SK-N-SH (cell line): ENCODE results near the gene UST. TPM values are rescaled to one million over a fixed set of nuclear protein-coding genes. Genes with fewer than 3 reads are reported as not detected.

ENCODE experiments used
- CTCF ChIA-PET: fragments of 300-600, 350-600 bp; formaldehyde crosslinking; extraction: SDS; loops from one replicate; lab custom pipeline; 2021; lab: Yijun Ruan, JAX
- POLR2A ChIA-PET: fragments of 350-600 bp; sonication (Branson Sonifier 250); formaldehyde crosslinking; extraction: SDS; loops from one replicate; lab custom pipeline; 2020; ENCODE audit warnings: antibody characterized with exemption, inconsistent platforms; lab: Yijun Ruan, JAX
- DNase-seq: peaks from one replicate; pipeline ENCODE4 v3.0.0; 2012
- H2AFZ ChIP-seq: fragments of 200-600 bp; sonication (generic); 2 replicates; pipeline ENCODE4 v1.8.1; 2016; ENCODE audit warnings: antibody characterized with exemption, mild to moderate bottlenecking, low read depth
- H3F3A ChIP-seq: fragments of 200-600 bp; sonication (generic); replicated peaks from 2 replicates; pipeline ENCODE3; 2016; ENCODE audit warnings: antibody characterized with exemption, mild to moderate bottlenecking; ENCODE audit not compliant: insufficient read depth
- H3K27ac ChIP-seq, 2 experiments: fragments of 200-500 bp in 1 of 2; fragments of 200-600 bp in 1 of 2; sonication (Bioruptor generic) in 1 of 2; sonication (generic), shearing (Covaris generic) in 1 of 2; 2 replicates each; pipeline versions ENCODE4 v1.5.1 to v1.6.1; 2014 to 2016; ENCODE audit warnings: low read depth in 2 of 2, inconsistent platforms in 1 of 2, low read length in 1 of 2, mild to moderate bottlenecking in 1 of 2, mixed read lengths in 1 of 2
- H3K27me3 ChIP-seq: fragments of 200-600 bp; sonication (generic), shearing (Covaris generic); 2 replicates; pipeline ENCODE4 v1.6.1; 2016; ENCODE audit warnings: mixed run types; ENCODE audit not compliant: insufficient read depth
- H3K36me3 ChIP-seq, 2 experiments: fragments of 200-500 bp in 1 of 2; fragments of 200-600 bp in 1 of 2; sonication (Bioruptor generic) in 1 of 2; sonication (generic) in 1 of 2; replicated peaks in 1 of 2; 2 replicates each; pipeline versions ENCODE3 to v1.5.1; 2014 to 2016; ENCODE audit warnings: low read length in 1 of 2, mild to moderate bottlenecking in 1 of 2; ENCODE audit not compliant: insufficient read depth in 2 of 2, control insufficient read depth in 1 of 2
- H3K4me1 ChIP-seq, 2 experiments: fragments of 200-500 bp in 1 of 2; fragments of 200-600 bp in 1 of 2; sonication (Bioruptor generic) in 1 of 2; sonication (generic), shearing (Covaris generic) in 1 of 2; 2 replicates each; pipeline versions ENCODE4 v1.5.1 to v1.6.1; 2014 to 2016; ENCODE audit warnings: low read depth in 1 of 2, low read length in 1 of 2, mixed run types in 1 of 2; ENCODE audit not compliant: insufficient read depth in 2 of 2, control insufficient read depth in 1 of 2
- H3K4me2 ChIP-seq: fragments of 200-600 bp; sonication (generic), shearing (Covaris generic); 2 replicates; pipeline ENCODE4 v1.6.1; 2017; ENCODE audit warnings: mixed run types
- H3K4me3 ChIP-seq, 2 experiments: fragments of 200-500 bp in 1 of 2; fragments of 200-600 bp in 1 of 2; sonication (Bioruptor generic) in 1 of 2; sonication (generic), shearing (Covaris generic) in 1 of 2; 2 replicates each; pipeline versions ENCODE4 v1.5.1 to v1.8.1; 2014 to 2016; ENCODE audit warnings: low read depth in 2 of 2, inconsistent platforms in 1 of 2, low read length in 1 of 2, mild to moderate bottlenecking in 1 of 2, mixed read lengths in 1 of 2, moderate library complexity in 1 of 2
- H3K79me2 ChIP-seq: fragments of 200-600 bp; sonication (generic); 2 replicates; pipeline ENCODE4 v1.8.1; 2017; ENCODE audit warnings: mild to moderate bottlenecking; ENCODE audit not compliant: insufficient read depth
- H3K9ac ChIP-seq: fragments of 200-600 bp; sonication (generic); 2 replicates; pipeline ENCODE4 v1.6.1; 2017; ENCODE audit warnings: mixed run types
- H3K9me2 ChIP-seq: fragments of 200-600 bp; sonication (generic); 2 replicates; pipeline ENCODE4 v1.6.1; 2017; ENCODE audit warnings: mixed run types
- H3K9me3 ChIP-seq: fragments of 200-600 bp; sonication (generic); 2 replicates; pipeline ENCODE4 v1.6.1; 2017; ENCODE audit warnings: mixed run types, mild to moderate bottlenecking, moderate library complexity
- H4K20me1 ChIP-seq: fragments of 200-600 bp; sonication (generic); 2 replicates; pipeline ENCODE4 v1.6.1; 2017; ENCODE audit warnings: mild to moderate bottlenecking, mixed run types; ENCODE audit not compliant: insufficient read depth
- CHD2 ChIP-seq: fragments of 150-350 bp; IDR thresholded peaks from 2 replicates; pipeline ENCODE4 v1.6.1; 2018; ENCODE audit warnings: low read length; ENCODE audit not compliant: partially characterized antibody
- CTCF ChIP-seq: fragments of 200-600 bp; sonication (generic); IDR thresholded peaks from 2 replicates; pipeline ENCODE4 v1.6.1; 2017; ENCODE audit warnings: antibody characterized with exemption, mild to moderate bottlenecking, moderate library complexity
- EP300 ChIP-seq, 2 experiments: IDR thresholded peaks; 2 replicates each; pipeline versions ENCODE4 v1.4.0 to v1.6.1; 2012; ENCODE audit warnings: borderline replicate concordance in 1 of 2, low read depth in 1 of 2, low read length in 1 of 2
- GABPA ChIP-seq: IDR thresholded peaks from 2 replicates; pipeline ENCODE4 v1.4.0; 2012; ENCODE audit warnings: low read depth, mild to moderate bottlenecking
- GATA2 ChIP-seq: sonication (generic); formaldehyde crosslinking; IDR thresholded peaks from 2 replicates; pipeline ENCODE4 v1.5.0; 2020; ENCODE audit warnings: mild to moderate bottlenecking, missing genetic modification reagents
- NFIC ChIP-seq: IDR thresholded peaks from 2 replicates; pipeline ENCODE4 v1.4.0; 2012; ENCODE audit warnings: borderline replicate concordance
- NRF1 ChIP-seq: IDR thresholded peaks from 2 replicates; pipeline ENCODE4 v1.6.1; 2012; ENCODE audit warnings: low read depth, mild to moderate bottlenecking, low read length
- PBX3 ChIP-seq: IDR thresholded peaks from 2 replicates; pipeline ENCODE4; 2012
- POLR2AphosphoS5 ChIP-seq: IDR thresholded peaks from 2 replicates; pipeline ENCODE4 v1.6.1; 2012; ENCODE audit warnings: low read depth, low read length
- RAD21 ChIP-seq: IDR thresholded peaks from 2 replicates; pipeline ENCODE4 v1.6.1; 2012; ENCODE audit warnings: mild to moderate bottlenecking, low read length
- SIN3A ChIP-seq: IDR thresholded peaks from 2 replicates; pipeline ENCODE4 v1.6.1; 2012; ENCODE audit warnings: low read depth, mild to moderate bottlenecking, low read length, moderate library complexity, borderline replicate concordance
- USF2 ChIP-seq: fragments of 150-350 bp; IDR thresholded peaks from 2 replicates; pipeline ENCODE4 v1.6.1; 2017; ENCODE audit warnings: antibody characterized with exemption, low read length, low read depth, borderline replicate concordance
- WGBS: methylation state at CpG from one replicate; pipeline ENCODE4 v1.1.6; 2017; ENCODE audit warnings: low lambda C conversion rate; 5-methylcytosine and 5-hydroxymethylcytosine counted together
- polyA plus RNA-seq, 3 experiments: library from polyadenylated mRNA; depleted of rRNA; stranded (reverse); fragments of >200 nt; gene quantifications; 2 replicates each; pipeline ENCODE4 v1.2.3, GENCODE V29; 2012

Gene UST
- polyA plus RNA-seq, 1 of the 3 experiments (the other 2 are of a cell fraction): 1.7 TPM

GRCh38 chr6:148768646-148769270, 21.9 kb downstream of the UST start:
- no peaks in the 10 kb centered on the region for H3K9me3 ChIP-seq
- TF ChIP-seq RAD21: no peak
- TF ChIP-seq CTCF: no peak
- TF ChIP-seq SIN3A: no peak
- no peak for TF ChIP-seq CHD2
- no peak for TF ChIP-seq GATA2 (CRISPR knock-in tag)
- TF ChIP-seq NFIC: no peak
- TF ChIP-seq GABPA: no peak
- TF ChIP-seq USF2: no peak
- no peak for TF ChIP-seq EP300 (IDR thresholded peaks at IDR 0.05; ENCODE audit: borderline replicate concordance in 1 of 2, low read depth in 1 of 2, low read length in 1 of 2)
- TF ChIP-seq NRF1: no peak
- TF ChIP-seq POLR2AphosphoS5: no peak
- WGBS: 11% methylated on average over 3 of the region's 3 CpGs
- H3K4me3 ChIP-seq: no peak overlapping the region
- H3K4me2 ChIP-seq: no peak overlapping the region
- H3K9ac ChIP-seq: no peak overlapping the region
- peaks cover 46% of the 10 kb centered on the region for H3K27me3 ChIP-seq
- ChIA-PET CTCF (no interaction called here), POLR2A (no interaction called here)
- no peak overlapping the region for H3K27ac ChIP-seq
- H2AFZ ChIP-seq: no peak overlapping the region
- H3K4me1 ChIP-seq: no peaks in the 10 kb centered on the region
- no peaks in the 10 kb centered on the region for H3K79me2 ChIP-seq
- no peaks in the 10 kb centered on the region for H3K36me3 ChIP-seq
- no peak for DNase-seq
- H3K9me2 ChIP-seq: no peaks in the 10 kb centered on the region
- no peaks in the 10 kb centered on the region for H4K20me1 ChIP-seq
- no peaks in the 10 kb centered on the region for H3F3A ChIP-seq

GRCh38 chr6:148769304-148769968, 22.6 kb downstream of the UST start:
- no peak overlapping the region for H3K4me3 ChIP-seq
- ChIA-PET CTCF (no interaction called here), POLR2A (no interaction called here)
- H2AFZ ChIP-seq: no peak overlapping the region
- H4K20me1 ChIP-seq: no peaks in the 10 kb centered on the region
- no peak overlapping the region for H3K4me2 ChIP-seq
- TF ChIP-seq PBX3 (no peak), NFIC (no peak), USF2 (no peak)
- H3K9ac ChIP-seq: no peak overlapping the region
- 7% methylated on average over 4 of the region's 4 CpGs for whole genome bisulfite sequencing
- H3K9me3 ChIP-seq: no peaks in the 10 kb centered on the region
- no peak overlapping the region for H3K27ac ChIP-seq
- H3K9me2 ChIP-seq: no peaks in the 10 kb centered on the region
- no peaks in the 10 kb centered on the region for H3K36me3 ChIP-seq
- H3K27me3 ChIP-seq: peaks cover 49% of the 10 kb centered on the region
- H3F3A ChIP-seq: no peaks in the 10 kb centered on the region
- DNase-seq: no peak
- H3K4me1 ChIP-seq: no peaks in the 10 kb centered on the region
- H3K79me2 ChIP-seq: no peaks in the 10 kb centered on the region
